Thyroid gland (tissue), 4 donors: ENCODE data around the gene ATPAF1. TPM values are rescaled to one million over a fixed set of nuclear protein-coding genes. Genes with fewer than 3 reads are reported as not detected.

ENCODE experiments used
- DNase-seq, 2 donors: peaks; one replicate each; pipeline ENCODE4 v3.0.0-alpha.2; 2019
- H3K27ac ChIP-seq, 3 donors: fragments of 200-600 bp; sonication (generic); 1 replicate in 2 of 3; 2 replicates in 1 of 3; pipeline ENCODE4 v1.5.1; 2016 to 2019; ENCODE audit warnings: mild to moderate bottlenecking in 1 of 3, moderate library complexity in 1 of 3
- H3K27me3 ChIP-seq: fragments of 200-600 bp; sonication (generic); one replicate; pipeline ENCODE4 v1.5.1; 2019
- H3K36me3 ChIP-seq, 2 donors: fragments of 200-600 bp; sonication (generic); one replicate each; pipeline ENCODE4 v1.5.1; 2016 to 2019
- H3K4me1 ChIP-seq, 2 donors: fragments of 200-600 bp; sonication (generic); one replicate each; pipeline ENCODE4 v1.5.1; 2017 to 2019
- H3K4me3 ChIP-seq, 3 donors: fragments of 200-600 bp; sonication (generic); replicated peaks in 1 of 3; 1 replicate in 2 of 3; 2 replicates in 1 of 3; pipeline ENCODE4 v1.5.1; 2016; ENCODE audit warnings: mild to moderate bottlenecking in 1 of 3
- H3K9me3 ChIP-seq: fragments of 200-600 bp; sonication (generic); one replicate; pipeline ENCODE4 v1.5.1; 2017
- POLR2A ChIP-seq, 2 donors: fragments of 450-650 bp; IDR thresholded peaks; one replicate each; pipeline ENCODE4 v1.6.1; 2017; ENCODE audit warnings: antibody characterized with exemption in 2 of 2, mild to moderate bottlenecking in 2 of 2, moderate library complexity in 1 of 2
- WGBS, 2 donors: methylation state at CpG; one replicate each; pipeline ENCODE4 v1.1.5; 2017; 5-methylcytosine and 5-hydroxymethylcytosine counted together
- intact Hi-C: fragments of 100-400 bp; cut with DNase I; formaldehyde crosslinking; loops from one replicate; pipeline ENCODE4 v1.15.1; 2023
- total RNA-seq, 4 donors: library from RNA; depleted of rRNA; stranded (reverse); fragments of >200 nt; gene quantifications; one replicate each; pipeline ENCODE4 v1.2.3, GENCODE V29; 2016
- TF ChIP-seq, protein P1 (sequence below), 6 experiments: fragments of 200-600 bp in 3 of 6; fragments of 450-650 bp in 3 of 6; sonication (generic) in 3 of 6; IDR thresholded peaks; one replicate each; pipeline ENCODE4 v1.5.1; 2016 to 2019; ENCODE audit warnings: antibody characterized with exemption in 6 of 6, mild to moderate bottlenecking in 2 of 6, inconsistent platforms in 1 of 6, moderate library complexity in 1 of 6

The ATPAF1 gene
- total RNA-seq, 4 donors from 2014 or later = 48.0 to 85.6 (median 56.3) TPM

DNA sequence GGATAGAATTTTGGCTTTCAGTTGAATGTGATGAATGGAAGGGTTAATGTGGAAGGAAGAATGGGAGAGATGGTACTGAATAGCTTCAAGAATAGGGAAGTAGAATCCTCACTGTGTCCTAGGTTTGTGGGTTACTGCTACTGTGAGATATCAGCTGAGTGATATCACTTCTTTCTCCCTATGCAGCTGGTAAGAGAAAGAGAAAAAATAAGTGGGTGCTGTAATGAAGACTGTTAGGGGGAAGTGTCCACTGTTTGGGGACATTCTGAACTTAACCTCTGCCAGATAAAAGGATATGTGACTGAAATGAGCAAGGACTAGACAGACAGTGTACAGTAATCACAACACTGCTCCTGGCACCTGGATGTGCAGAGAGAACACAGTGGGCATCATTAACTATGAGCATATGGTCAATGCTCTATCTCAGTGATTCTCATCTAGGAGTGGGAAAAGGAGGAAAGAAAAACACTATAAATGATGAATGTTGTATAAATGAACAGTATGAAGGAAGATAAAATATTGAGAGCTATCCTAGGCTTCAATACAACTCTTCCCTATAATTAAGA, 26.0 kb downstream of the ATPAF1 start:
- H3K36me3 ChIP-seq = no peaks in the 10 kb centered on the region
- no peak for DNase-seq
- H3K27me3 ChIP-seq = no peaks in the 10 kb centered on the region
- TF ChIP-seq, protein P1, sequence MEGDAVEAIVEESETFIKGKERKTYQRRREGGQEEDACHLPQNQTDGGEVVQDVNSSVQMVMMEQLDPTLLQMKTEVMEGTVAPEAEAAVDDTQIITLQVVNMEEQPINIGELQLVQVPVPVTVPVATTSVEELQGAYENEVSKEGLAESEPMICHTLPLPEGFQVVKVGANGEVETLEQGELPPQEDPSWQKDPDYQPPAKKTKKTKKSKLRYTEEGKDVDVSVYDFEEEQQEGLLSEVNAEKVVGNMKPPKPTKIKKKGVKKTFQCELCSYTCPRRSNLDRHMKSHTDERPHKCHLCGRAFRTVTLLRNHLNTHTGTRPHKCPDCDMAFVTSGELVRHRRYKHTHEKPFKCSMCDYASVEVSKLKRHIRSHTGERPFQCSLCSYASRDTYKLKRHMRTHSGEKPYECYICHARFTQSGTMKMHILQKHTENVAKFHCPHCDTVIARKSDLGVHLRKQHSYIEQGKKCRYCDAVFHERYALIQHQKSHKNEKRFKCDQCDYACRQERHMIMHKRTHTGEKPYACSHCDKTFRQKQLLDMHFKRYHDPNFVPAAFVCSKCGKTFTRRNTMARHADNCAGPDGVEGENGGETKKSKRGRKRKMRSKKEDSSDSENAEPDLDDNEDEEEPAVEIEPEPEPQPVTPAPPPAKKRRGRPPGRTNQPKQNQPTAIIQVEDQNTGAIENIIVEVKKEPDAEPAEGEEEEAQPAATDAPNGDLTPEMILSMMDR (IDR thresholded peaks at IDR 0.05) = no peak
- no peak for TF ChIP-seq POLR2A (IDR thresholded peaks at IDR 0.05)
- intact Hi-C loops = no loop called here
- no peaks in the 10 kb centered on the region for H3K9me3 ChIP-seq
- no peak overlapping the region for H3K27ac ChIP-seq
- H3K4me3 ChIP-seq = no peak overlapping the region
- H3K4me1 ChIP-seq = peaks cover 8 to 18% of the 10 kb centered on the region in 2 donors

DNA sequence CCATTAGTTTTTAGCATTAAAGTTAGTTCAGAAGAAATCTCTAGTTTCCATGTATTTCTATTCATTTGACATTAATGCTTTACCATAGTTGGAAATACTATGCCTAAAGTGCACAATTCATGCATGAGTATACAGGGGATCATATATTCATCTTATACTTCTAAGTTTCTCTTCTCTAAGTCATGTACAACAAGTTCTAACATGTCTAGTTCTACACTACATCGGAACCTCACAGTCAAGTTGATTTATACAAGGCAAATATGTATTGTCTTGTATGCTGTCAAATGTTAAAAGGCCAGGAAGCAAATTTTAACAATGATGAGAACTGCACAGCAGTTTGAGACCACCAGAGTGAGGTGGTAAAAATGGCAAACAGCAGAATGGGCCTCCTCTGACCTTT, 28.6 kb downstream of the ATPAF1 start:
- no peak for TF ChIP-seq POLR2A (IDR thresholded peaks at IDR 0.05)
- TF ChIP-seq, protein P1 (IDR thresholded peaks at IDR 0.05) = no peak

DNA sequence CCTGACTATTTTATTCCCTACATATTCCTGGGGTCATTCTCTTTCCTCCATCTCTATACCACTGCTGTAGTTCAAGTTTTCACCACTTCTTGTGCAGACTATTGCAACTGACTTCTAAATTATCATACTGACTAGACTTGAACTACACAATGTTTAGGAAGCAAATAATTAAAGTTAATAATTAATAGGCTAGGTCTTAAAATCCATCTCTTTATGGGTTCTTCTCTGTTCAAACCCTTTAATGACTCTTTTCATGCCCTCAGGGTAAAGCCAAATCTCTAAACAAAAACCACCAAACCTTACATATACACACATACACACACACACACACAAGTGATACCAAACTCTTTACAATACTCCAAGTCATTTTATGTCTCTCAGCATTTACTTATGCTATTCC, 29.2 kb downstream of the ATPAF1 start:
- intact Hi-C loops = no loop called here
- no peak for DNase-seq
- Histone ChIP-seq H3K4me3 (no peak overlapping the region), H3K27ac (no peak overlapping the region), H3K4me1 (peaks cover 8 to 17% of the 10 kb centered on the region in 2 donors), H3K36me3 (peaks cover 0 to 23% of the 10 kb centered on the region in 2 donors), H3K27me3 (no peaks in the 10 kb centered on the region), H3K9me3 (no peaks in the 10 kb centered on the region)
- TF ChIP-seq, protein P1 (IDR thresholded peaks at IDR 0.05) = no peak
- no peak for TF ChIP-seq POLR2A (IDR thresholded peaks at IDR 0.05)

More for the DNA sequence above, 28.6 kb downstream of the ATPAF1 start:
- Histone ChIP-seq H3K4me3 (no peak overlapping the region), H3K27me3 (no peaks in the 10 kb centered on the region), H3K9me3 (no peaks in the 10 kb centered on the region), H3K36me3 (peaks cover 0 to 17% of the 10 kb centered on the region in 2 donors), H3K27ac (no peak overlapping the region), H3K4me1 (peaks cover 8 to 18% of the 10 kb centered on the region in 2 donors)
- DNase-seq = no peak
- 95 to 100% methylated on average over 1 of the region's 1 CpG for WGBS, 2 donors
- intact Hi-C loops = no loop called here

DNA sequence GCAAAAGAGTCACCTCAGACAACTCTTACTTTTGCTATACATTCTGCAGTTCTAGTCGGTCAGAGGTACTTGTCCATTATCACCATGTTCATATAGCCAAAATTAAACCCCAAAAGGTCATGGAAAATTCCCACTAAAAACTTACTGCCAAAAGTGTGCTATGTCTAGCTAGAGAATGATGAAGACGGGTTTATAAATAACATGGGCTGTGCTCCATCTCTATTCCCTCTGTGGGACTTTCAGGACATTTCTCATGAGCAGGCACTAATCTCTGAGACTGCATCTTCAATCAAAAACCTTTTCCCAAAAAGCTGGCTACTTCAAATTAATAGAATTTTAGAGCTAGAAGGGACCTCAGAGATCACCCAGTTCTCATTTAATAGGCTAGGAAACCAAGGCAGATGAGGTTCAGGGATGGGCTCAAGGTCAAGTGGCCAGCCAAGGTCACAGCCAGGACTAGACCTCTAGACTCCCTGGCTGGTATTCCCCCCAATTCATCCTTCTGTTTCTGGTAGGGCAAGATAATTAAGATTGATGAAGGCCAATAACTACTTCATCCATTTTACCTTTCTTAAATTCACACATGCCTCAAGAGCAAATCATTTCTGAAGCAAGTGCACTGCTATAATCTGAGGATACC, 30.6 kb downstream of the ATPAF1 start:
- intact Hi-C loops = no loop called here
- H3K9me3 ChIP-seq = no peaks in the 10 kb centered on the region
- H3K36me3 ChIP-seq = peaks cover 3 to 30% of the 10 kb centered on the region in 2 donors
- DNase-seq = no peak
- peaks cover 0 to 4% of the 10 kb centered on the region in 2 donors for H3K4me1 ChIP-seq
- no peaks in the 10 kb centered on the region for H3K27me3 ChIP-seq
- no peak overlapping the region for H3K4me3 ChIP-seq
- TF ChIP-seq, protein P1 (IDR thresholded peaks at IDR 0.05) = no peak
- no peak for TF ChIP-seq POLR2A (IDR thresholded peaks at IDR 0.05)
- WGBS, 2 donors = 32 to 37% methylated on average over 2 of the region's 2 CpGs
- H3K27ac ChIP-seq = no peak overlapping the region

DNA sequence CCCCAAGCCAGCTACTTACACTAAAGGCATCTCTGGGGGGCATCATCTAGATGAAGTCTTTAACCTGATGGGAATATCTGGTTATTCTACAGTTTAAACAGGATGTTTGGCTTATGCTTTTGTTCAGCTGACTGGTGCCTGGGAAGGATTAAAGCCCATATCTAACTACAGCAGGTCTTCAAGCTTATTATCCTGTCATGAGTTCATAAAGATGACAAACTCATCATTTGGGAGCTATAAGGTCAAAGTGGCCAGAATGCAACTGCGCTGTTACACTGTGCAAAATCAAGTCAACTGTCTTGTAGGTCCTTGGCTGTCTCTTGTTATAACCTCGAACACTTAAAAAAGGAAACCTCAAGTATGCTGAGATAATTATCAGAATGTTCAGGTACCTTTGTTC, 33.0 kb downstream of the ATPAF1 start:
- Histone ChIP-seq H3K4me1 (no peaks in the 10 kb centered on the region), H3K36me3 (peaks cover 13 to 36% of the 10 kb centered on the region in 2 donors), H3K9me3 (no peaks in the 10 kb centered on the region), H3K27ac (no peak overlapping the region), H3K4me3 (no peak overlapping the region), H3K27me3 (no peaks in the 10 kb centered on the region)
- intact Hi-C loops = no loop called here
- no peak for DNase-seq
- WGBS, 2 donors = 97 to 100% methylated on average over 2 of the region's 2 CpGs
- TF ChIP-seq, protein P1 (IDR thresholded peaks at IDR 0.05) = no peak
- TF ChIP-seq POLR2A (IDR thresholded peaks at IDR 0.05) = no peak
